GM18858 (cell line): Measurements from ENCODE around the gene EPHB1.

ENCODE experiments used
- ATAC-seq: cut with Tn5 transposase; IDR thresholded peaks from one replicate; pipeline ENCODE4 v1.9.1; 2021; ENCODE audit not compliant: unreplicated experiment

EPHB1 gene

GRCh38 chr3:135076341-135076740 lies 281.3 kb downstream of the EPHB1 start:
- no peak for ATAC-seq

GRCh38 chr3:135077186-135077585 lies 282.1 kb downstream of the EPHB1 start:
- ATAC-seq: no peak

- ATAC-seq: no peak
Measured at GRCh38 chr3:135078283-135078682, 283.2 kb downstream of the EPHB1 start.

- no peak for ATAC-seq
Measured at GRCh38 chr3:135079095-135079494, 284.0 kb downstream of the EPHB1 start.

GRCh38 chr3:135081451-135081850 lies 286.4 kb downstream of the EPHB1 start:
- no peak for ATAC-seq

GRCh38 chr3:135081856-135082434 lies 286.9 kb downstream of the EPHB1 start:
- no peak for ATAC-seq

GRCh38 chr3:135082706-135083105 lies 287.6 kb downstream of the EPHB1 start:
- no peak for ATAC-seq

- ATAC-seq: no peak
Measured at GRCh38 chr3:135083179-135083578, 288.1 kb downstream of the EPHB1 start.

- no peak for ATAC-seq
Measured at GRCh38 chr3:135083756-135084155, 288.7 kb downstream of the EPHB1 start.

- no peak for ATAC-seq
Measured at GRCh38 chr3:135084405-135084804, 289.3 kb downstream of the EPHB1 start.

GRCh38 chr3:135084976-135085375 lies 289.9 kb downstream of the EPHB1 start:
- no peak for ATAC-seq

- no peak for ATAC-seq
Measured at GRCh38 chr3:135085652-135086436, 290.8 kb downstream of the EPHB1 start.

- no peak for ATAC-seq
Measured at GRCh38 chr3:135087782-135088181, 292.7 kb downstream of the EPHB1 start.

- no peak for ATAC-seq
Measured at GRCh38 chr3:135089451-135089850, 294.4 kb downstream of the EPHB1 start.

- ATAC-seq: no peak
Measured at GRCh38 chr3:135090020-135090717, 295.1 kb downstream of the EPHB1 start.

GRCh38 chr3:135091946-135092345 lies 296.9 kb downstream of the EPHB1 start:
- ATAC-seq: no peak

- ATAC-seq: no peak
Measured at GRCh38 chr3:135093121-135093520, 298.1 kb downstream of the EPHB1 start.

GRCh38 chr3:135097276-135097946 lies 302.4 kb downstream of the EPHB1 start:
- no peak for ATAC-seq

- no peak for ATAC-seq
Measured at GRCh38 chr3:135099734-135100355, 304.8 kb downstream of the EPHB1 start.

- ATAC-seq: no peak
Measured at GRCh38 chr3:135100366-135100765, 305.3 kb downstream of the EPHB1 start.

GRCh38 chr3:135103917-135104316 lies 308.9 kb downstream of the EPHB1 start:
- ATAC-seq: no peak
